SH-SY5Y (cell line): ENCODE measurements around the gene FLAD1.

Source experiments
- GATA2 ChIP-seq: IDR thresholded peaks from 2 replicates; pipeline ENCODE4 v1.6.1; 2011; ENCODE audit warnings: mild to moderate bottlenecking, low read depth, low read length
- GATA3 ChIP-seq: IDR thresholded peaks from 2 replicates; pipeline ENCODE4 v1.6.1; 2011; ENCODE audit warnings: low read depth, mild to moderate bottlenecking, low read length, moderate library complexity

DNA sequence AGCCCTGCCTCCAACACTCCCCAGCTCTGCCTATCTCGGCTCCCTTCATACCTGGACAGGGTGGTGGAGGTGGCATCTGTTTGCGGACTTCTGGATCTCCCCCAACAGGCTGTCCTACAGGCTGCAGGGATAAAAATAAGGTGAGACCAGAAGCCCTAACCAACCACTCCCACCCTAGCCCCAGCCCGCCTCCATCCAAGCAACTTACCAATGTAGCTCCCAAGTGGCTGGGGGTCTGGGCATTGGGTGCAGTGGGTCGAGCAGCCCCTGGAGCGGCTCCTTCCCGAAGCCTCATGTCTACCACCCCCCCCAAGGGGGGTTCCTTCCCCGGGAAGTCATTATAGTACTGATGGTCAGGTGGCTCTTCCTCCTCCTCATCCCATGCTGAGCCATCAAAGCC lies 17.0 kb upstream of the FLAD1 start:
- no peak for TF ChIP-seq GATA3
- TF ChIP-seq GATA2, result no peak
